Astrocyte of the cerebellum (primary cell): ENCODE data around the gene VMO1.

Experiments
- DNase-seq: peaks from one replicate; pipeline ENCODE4 v3.0.0-alpha.2; 2011; ENCODE audit warnings: low read depth
- H3K4me3 ChIP-seq: 2 replicates; pipeline ENCODE4 v1.5.1; 2011; ENCODE audit warnings: mild to moderate bottlenecking, low read depth, low read length, moderate library complexity
- in situ Hi-C: cut with HindIII; loops from 2 replicates; pipeline ENCODE4 v1.10.0; 2017; ENCODE audit warnings: low sequenced_read_pairs
- TF ChIP-seq, protein P1 (sequence below): IDR thresholded peaks from 2 replicates; pipeline ENCODE4 v1.5.1; 2012; ENCODE audit warnings: low read length, low read depth, moderate library complexity, mild to moderate bottlenecking; ENCODE audit errors: missing control alignments

The VMO1 gene

GRCh38 chr17:4766723-4767122, 19.4 kb downstream of the VMO1 start:
- in situ Hi-C loops, result no loop called here
- TF ChIP-seq, protein P1, sequence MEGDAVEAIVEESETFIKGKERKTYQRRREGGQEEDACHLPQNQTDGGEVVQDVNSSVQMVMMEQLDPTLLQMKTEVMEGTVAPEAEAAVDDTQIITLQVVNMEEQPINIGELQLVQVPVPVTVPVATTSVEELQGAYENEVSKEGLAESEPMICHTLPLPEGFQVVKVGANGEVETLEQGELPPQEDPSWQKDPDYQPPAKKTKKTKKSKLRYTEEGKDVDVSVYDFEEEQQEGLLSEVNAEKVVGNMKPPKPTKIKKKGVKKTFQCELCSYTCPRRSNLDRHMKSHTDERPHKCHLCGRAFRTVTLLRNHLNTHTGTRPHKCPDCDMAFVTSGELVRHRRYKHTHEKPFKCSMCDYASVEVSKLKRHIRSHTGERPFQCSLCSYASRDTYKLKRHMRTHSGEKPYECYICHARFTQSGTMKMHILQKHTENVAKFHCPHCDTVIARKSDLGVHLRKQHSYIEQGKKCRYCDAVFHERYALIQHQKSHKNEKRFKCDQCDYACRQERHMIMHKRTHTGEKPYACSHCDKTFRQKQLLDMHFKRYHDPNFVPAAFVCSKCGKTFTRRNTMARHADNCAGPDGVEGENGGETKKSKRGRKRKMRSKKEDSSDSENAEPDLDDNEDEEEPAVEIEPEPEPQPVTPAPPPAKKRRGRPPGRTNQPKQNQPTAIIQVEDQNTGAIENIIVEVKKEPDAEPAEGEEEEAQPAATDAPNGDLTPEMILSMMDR, result no peak
- no peak for DNase-seq
- no peak overlapping the region for H3K4me3 ChIP-seq

GRCh38 chr17:4766201-4766600, 20.0 kb downstream of the VMO1 start:
- in situ Hi-C loops, result no loop called here
- DNase-seq, result no peak
- H3K4me3 ChIP-seq, result no peak overlapping the region
- TF ChIP-seq, protein P1, result no peak

DNA sequence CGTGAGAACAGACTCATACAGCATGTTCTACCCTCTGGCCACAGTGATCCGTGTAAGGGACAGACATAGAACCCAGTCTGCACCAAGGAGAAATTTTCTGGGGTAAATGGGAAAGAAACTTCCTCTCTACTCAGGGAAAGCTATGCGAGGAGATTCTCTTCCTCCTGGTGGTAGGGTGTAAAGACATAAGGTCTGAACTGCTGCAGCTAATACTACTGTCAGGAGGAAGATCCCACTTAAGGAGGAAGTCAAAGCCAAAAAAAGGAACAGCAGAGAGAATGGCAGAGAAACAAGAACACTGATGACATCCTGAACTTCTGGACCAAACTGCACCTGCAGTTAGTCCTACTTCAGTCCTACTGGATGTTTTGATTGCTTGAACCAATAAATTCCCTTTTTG, 21.6 kb downstream of the VMO1 start:
- TF ChIP-seq, protein P1, result no peak
- H3K4me3 ChIP-seq, result no peak overlapping the region
- DNase-seq, result no peak
- in situ Hi-C loops, result no loop called here

DNA sequence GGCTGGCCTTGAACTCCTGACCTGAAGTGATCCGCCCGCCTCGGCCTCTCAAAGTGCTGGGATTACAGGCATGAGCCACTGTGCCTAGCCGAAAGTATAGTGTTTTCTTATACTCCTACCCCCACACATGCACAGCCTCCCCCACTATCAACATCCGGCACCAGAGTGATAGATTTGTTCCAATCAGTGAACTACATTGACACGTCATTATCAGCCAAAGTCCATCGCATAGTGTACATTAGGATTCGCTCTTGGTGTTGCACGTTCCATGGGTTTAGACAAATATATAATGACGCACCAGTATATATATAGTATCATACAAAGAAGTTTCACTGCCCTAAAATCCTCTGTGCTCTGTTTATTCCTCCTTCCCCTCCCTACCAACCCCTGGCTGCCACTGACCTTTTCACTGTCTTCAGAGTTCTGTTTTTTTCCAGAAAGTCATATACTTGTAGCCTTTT, 26.4 kb downstream of the VMO1 start:
- no peak overlapping the region for H3K4me3 ChIP-seq
- TF ChIP-seq, protein P1, result no peak
- in situ Hi-C loops, result no loop called here
- no peak for DNase-seq

DNA sequence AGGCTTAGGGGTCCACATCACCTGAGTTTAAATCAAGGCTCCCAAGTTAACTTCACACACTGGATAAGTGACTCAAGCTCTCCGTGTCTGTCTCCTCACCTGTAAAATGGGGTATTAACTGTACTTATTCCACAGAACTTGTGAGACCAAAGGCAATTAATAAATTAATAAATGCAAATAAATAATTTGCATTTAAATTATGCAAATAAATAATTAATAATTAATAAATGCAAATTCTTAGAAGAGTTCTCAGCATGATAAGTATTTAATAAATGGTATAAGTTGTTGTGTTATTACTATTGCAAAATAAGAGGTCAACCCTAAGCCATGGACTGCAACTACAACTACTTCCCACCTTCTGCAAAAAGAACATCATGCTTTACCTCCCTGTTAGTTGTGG, 32.8 kb downstream of the VMO1 start:
- TF ChIP-seq, protein P1, result no peak
- in situ Hi-C loops, result no loop called here
- no peak for DNase-seq

GRCh38 chr17:4751932-4752331, 34.2 kb downstream of the VMO1 start:
- TF ChIP-seq, protein P1, result no peak
- in situ Hi-C loops, result no loop called here
- DNase-seq, result no peak
- no peak overlapping the region for H3K4me3 ChIP-seq

More for the DNA sequence above, 32.8 kb downstream of the VMO1 start:
- H3K4me3 ChIP-seq, result no peak overlapping the region

DNA sequence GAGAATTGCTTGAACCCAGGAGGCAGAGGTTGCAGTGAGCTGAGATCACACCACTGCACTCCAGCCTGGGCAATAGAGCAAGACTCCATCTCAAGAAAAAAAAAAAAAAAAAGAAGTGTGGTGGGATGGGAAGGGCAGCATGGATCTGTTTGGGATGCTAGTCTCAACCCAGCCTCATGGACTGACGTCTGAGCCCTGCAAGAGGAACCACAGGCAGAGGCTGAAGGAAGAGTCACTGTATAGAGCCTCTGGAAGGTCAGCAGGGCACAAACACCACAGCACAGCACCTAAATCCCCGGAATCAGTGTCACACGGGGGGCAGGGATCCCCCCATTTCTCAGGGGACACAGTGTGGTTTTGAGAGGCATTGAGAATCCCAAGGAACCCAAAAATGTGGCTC, 35.6 kb downstream of the VMO1 start:
- no peak overlapping the region for H3K4me3 ChIP-seq
- in situ Hi-C loops, result no loop called here
- TF ChIP-seq, protein P1, result no peak
- no peak for DNase-seq
